HG03108 (cell line): ENCODE data around the gene SLC27A6.

Experiments used
- ATAC-seq: cut with Tn5 transposase; IDR thresholded peaks from one replicate; pipeline ENCODE4 v1.9.1; 2021; ENCODE audit warnings: moderate library complexity; ENCODE audit not compliant: unreplicated experiment

Gene SLC27A6

DNA sequence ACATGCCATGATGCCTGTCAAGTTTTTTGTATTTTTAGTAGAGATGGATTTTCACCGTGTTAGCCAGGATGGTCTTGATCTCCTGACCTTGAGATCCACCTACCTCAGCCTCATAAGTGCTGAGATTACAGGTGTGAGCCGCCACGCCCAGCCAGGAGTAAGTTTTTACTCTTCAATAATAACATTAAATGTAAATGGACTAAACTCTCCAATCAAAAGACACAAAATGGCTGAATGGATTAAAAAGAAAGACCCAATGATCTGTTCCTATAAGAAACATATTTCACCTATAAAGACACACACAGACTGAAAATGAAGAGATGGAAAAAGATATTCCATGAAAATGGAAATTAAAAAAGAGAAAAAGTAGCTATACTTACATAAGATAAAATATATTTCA is 92.0 kb downstream of the SLC27A6 start:
- no peak for ATAC-seq

DNA sequence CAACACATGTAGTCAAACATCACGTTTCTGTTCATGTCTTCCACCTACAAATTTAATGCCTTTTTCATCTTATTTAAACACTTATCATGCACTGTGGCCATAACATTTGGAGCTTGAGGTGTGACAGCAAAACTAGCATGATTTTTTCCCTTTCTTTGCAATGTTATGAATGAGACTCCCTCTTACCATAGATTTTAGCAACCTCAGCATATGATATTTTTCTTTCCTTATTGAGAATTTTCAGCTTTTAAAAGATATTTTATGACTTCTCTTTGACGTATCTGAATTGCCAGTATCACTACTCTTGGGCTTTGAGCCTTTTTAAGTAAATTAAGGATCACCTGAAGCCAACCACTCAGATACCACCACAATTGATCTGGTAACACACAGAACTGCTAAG is 96.6 kb downstream of the SLC27A6 start:
- ATAC-seq = no peak

DNA sequence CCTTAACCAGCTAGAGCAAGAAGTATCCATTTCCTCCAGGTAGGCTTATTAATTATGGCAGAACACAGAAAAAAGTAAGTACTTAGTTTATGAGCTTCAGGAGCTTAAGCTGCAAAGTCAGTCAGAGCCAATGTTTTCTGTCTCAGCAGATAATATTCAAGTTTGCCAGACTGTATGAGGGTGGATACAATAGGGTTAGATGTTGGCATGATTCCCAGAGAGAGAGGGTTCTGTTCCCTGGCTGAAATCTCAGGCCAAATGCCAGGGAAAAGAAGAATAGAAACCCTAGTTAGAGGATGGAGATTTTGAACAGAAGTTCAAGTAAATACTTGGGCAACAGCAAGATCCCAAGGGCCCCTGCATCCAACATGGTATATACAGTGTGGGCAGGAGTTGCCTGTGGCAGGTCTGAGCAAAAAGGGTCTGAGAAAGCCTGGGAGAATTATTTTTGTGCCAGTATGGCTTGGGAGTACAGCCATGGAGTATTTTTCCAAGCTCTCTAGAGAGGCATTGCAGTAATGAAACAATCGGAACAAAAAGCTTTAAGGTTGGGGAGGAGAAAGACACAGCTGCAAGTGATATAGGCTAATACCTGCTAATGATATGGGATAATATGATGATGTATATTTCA is 98.3 kb downstream of the SLC27A6 start:
- ATAC-seq = no peak

DNA sequence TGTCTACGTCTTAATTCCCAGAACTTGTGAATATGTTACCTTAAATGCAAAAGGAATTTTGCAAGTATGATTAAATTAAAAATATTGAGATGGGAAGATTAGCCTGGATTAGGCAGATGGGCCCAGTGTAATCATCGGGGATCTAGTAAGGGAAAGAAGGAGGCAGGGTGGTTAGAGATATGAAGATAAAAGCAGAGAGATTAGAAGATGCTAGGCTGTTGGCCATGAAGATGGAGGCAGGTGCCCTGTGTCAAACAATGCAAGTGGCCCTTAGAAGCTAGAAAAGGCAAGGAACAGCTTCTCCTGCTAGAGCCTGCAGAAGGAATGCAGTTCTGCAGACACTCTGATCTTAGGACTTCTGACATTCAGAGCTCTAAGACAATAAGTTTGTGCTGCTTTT is 100.4 kb downstream of the SLC27A6 start:
- ATAC-seq = no peak

DNA sequence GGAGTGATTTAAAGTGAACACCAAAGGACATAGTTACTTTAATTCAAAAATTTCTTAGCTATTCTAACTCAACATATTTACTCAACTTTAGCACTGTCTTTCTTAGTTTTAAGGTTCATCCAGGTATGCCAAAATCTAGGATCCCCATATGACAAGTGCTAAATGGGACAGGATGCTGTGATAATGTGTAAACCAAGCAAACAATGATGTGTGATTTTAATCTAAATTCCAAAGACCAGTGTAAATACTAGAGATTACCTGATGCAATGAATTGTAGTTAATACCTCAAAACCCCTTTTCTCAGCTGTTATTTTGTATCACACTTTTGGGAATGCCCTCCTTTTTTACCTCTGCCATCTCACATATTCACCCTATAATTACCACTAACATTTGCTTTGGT is 102.5 kb downstream of the SLC27A6 start:
- no peak for ATAC-seq

DNA sequence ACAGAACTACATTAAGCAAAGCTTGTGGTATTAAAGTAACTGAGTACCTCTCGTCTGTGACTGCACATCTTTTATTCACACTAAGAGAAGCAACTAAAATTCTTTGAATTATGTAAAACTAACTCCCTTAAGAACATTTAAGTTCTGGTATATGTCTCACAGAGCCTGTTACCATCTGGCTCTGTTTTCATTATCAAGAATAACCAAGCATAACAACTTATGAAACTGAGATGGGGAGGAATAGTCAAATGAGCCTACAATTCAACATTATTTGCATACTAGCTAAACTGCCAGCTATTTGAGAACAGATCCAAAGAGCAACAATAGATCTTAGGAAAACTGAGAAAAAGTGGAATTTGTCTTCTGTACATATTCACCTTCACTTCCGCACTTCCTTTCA is 104.0 kb downstream of the SLC27A6 start:
- no peak for ATAC-seq

GRCh38 chr5:129073111-129073510 is 107.8 kb downstream of the SLC27A6 start:
- no peak for ATAC-seq

GRCh38 chr5:129074903-129075302 is 109.6 kb downstream of the SLC27A6 start:
- no peak for ATAC-seq

GRCh38 chr5:129077433-129078075 is 112.3 kb downstream of the SLC27A6 start:
- no peak for ATAC-seq

- ATAC-seq = no peak
Observed at GRCh38 chr5:129078247-129078646, 113.0 kb downstream of the SLC27A6 start.

DNA sequence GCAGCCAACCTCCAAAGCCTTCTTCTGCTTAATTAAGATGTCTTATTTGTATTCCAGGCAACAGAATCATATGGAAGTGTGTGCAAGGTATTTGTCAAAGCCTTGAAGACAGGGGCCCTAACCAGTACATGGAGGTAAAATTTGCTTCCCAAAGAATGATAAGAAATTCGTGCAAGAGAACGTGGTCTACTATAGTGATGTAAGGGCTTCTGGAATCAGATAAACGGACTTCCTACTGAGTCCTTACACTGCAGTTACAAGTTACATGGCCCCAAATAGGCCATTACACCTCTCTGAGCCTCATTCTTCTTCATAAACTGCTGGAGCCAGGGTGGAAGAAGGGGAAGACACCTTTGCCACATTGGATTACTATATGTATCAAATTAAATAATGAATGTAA is 113.4 kb downstream of the SLC27A6 start:
- no peak for ATAC-seq

- ATAC-seq = no peak
Observed at GRCh38 chr5:129079496-129079895, 114.2 kb downstream of the SLC27A6 start.

DNA sequence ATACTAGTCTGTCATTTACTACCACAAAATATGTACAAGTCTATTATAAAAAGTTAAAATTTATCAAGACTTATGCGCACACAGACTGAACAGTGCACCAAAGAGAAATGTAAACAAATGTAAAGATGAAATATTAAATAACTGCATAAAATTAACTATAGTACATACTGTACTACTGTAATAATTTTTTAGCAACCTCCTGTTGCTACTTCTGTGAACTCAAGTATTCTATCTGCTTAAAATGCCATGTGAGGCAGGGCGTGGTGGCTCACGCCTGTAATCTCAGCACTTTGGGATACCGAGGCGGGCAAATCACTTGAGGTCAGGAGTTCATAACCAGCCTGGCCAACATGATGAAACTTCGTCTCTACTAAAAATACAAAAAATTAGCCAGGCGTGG is 115.5 kb downstream of the SLC27A6 start:
- ATAC-seq = no peak

DNA sequence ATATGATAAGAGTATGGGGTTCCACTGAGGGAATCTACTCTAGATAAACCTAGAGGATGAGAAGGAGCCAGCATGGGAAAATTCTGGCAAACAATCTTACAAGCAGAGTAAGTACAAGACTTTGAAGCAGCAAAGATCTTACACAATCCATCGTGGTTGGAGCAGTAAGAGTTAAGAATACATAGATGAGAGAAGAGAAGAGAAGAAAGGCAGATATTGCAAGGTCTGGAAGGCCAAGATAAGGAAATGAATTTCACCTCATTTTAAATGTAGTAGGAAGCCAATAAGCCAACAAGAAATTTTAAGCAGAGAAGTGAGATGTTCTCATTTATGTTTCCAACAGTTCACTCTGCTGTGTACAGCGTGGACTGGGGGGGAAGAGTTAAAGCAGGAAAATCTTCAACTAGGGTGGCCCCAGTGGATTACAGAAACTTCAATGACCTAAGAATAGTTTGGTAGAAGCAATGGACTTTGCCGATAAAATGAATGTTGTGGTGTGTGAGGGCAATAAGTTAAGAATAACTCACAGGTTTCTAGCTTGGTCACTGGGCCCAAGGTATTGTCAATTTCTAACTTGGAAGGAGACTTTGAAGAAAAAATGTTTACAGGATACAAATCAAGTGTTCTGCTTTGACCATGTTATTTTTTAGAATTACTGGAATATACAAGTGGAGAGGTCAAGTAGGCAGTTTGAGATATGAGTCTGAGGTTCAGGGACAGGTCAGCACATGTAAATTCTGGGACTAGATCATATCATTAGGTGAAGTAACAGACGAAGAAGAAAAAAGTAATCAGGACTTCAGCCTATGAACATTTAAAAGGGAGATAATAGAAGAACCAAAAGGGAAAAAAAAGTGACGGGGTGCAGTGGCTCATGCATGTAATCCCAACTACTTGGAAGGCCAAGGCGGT is 117.2 kb downstream of the SLC27A6 start:
- ATAC-seq = no peak
